Measurements from ENCODE around the gene KAT6B. TPM values are rescaled to one million over a fixed set of nuclear protein-coding genes. Genes with fewer than 3 reads are reported as not detected.
A peak's percentile ranks its signal among the peaks of the same experiment; 100 is the strongest.

Gene KAT6B
- total RNA-seq, 1 experiment from 2014 or later, result 21.8 TPM

GRCh38 chr10:75062506-75063299 lies 236.3 kb downstream of the KAT6B start:
- no TSS peak for BruUV-seq (replicated peaks)
- intact Hi-C loops (cut with micrococcal nuclease; ENCODE audit: unreplicated experiment), result no loop called here
- no peak overlapping the region for H3K4me3 ChIP-seq (ENCODE audit: low read depth, low read length, poor library complexity, severe bottlenecking)
- DNase-seq (ENCODE audit: low spot score), result peak; percentile 14
- CTCF ChIA-PET, result no interaction called here
- no peaks in the 10 kb centered on the region for H3K9me3 ChIP-seq (ENCODE audit: low read depth, low read length, poor library complexity, severe bottlenecking)
- TF ChIP-seq EZH2 (IDR thresholded peaks at IDR 0.05; ENCODE audit: borderline replicate concordance, low read depth, low read length, poor library complexity, severe bottlenecking), result no peak
- no peak overlapping the region for H3K27ac ChIP-seq (ENCODE audit: low read depth, low read length, poor library complexity, severe bottlenecking)
- no peaks in the 10 kb centered on the region for H3K27me3 ChIP-seq (replicated peaks; ENCODE audit: insufficient read depth, low read depth, low read length, poor library complexity)
- no peaks in the 10 kb centered on the region for H3K36me3 ChIP-seq (ENCODE audit: insufficient read depth, low read length, poor library complexity, severe bottlenecking)
- no peaks in the 10 kb centered on the region for H3K4me1 ChIP-seq (ENCODE audit: insufficient read depth, low read length, poor library complexity, severe bottlenecking)
- POLR2A ChIA-PET (ENCODE audit: low non-redundant PET), result no interaction called here

- intact Hi-C loops (cut with micrococcal nuclease; ENCODE audit: unreplicated experiment), result no loop called here
- H3K27ac ChIP-seq (ENCODE audit: low read depth, low read length, poor library complexity, severe bottlenecking), result no peak overlapping the region
- POLR2A ChIA-PET (ENCODE audit: low non-redundant PET), result interaction anchor here (0.6 kb wide), 1 partner anchor 182 kb away, joined by 3 read pairs; no protein-coding TSS in a partner anchor
- H3K36me3 ChIP-seq (ENCODE audit: insufficient read depth, low read length, poor library complexity, severe bottlenecking), result no peaks in the 10 kb centered on the region
- H3K4me3 ChIP-seq (ENCODE audit: low read depth, low read length, poor library complexity, severe bottlenecking), result no peak overlapping the region
- no peak for DNase-seq (ENCODE audit: low spot score)
- no peaks in the 10 kb centered on the region for H3K4me1 ChIP-seq (ENCODE audit: insufficient read depth, low read length, poor library complexity, severe bottlenecking)
- TF ChIP-seq EZH2 (IDR thresholded peaks at IDR 0.05; ENCODE audit: borderline replicate concordance, low read depth, low read length, poor library complexity, severe bottlenecking) (no peak), CTCF (conservative IDR thresholded peaks at IDR 0.05; ENCODE audit: low read depth, low read length) (no peak)
- H3K9me3 ChIP-seq (ENCODE audit: low read depth, low read length, poor library complexity, severe bottlenecking), result no peaks in the 10 kb centered on the region
- CTCF ChIA-PET, result no interaction called here
- H3K27me3 ChIP-seq (replicated peaks; ENCODE audit: insufficient read depth, low read depth, low read length, poor library complexity), result no peaks in the 10 kb centered on the region
- no TSS peak for BruUV-seq (replicated peaks)
Measured at GRCh38 chr10:75063461-75064230, 237.2 kb downstream of the KAT6B start.

- intact Hi-C loops (cut with micrococcal nuclease; ENCODE audit: unreplicated experiment), result no loop called here
- no TSS peak for BruUV-seq (replicated peaks)
- CTCF ChIA-PET, result interaction anchor here (0.6 kb wide), 1 partner anchor 45 kb away, joined by 4 read pairs; no protein-coding TSS in a partner anchor
Measured at GRCh38 chr10:75065076-75065475, 238.7 kb downstream of the KAT6B start.

More at GRCh38 chr10:75065076-75065475, 238.7 kb downstream of the KAT6B start:
- DNase-seq (ENCODE audit: low spot score), result no peak
- Histone ChIP-seq H3K27ac (ENCODE audit: low read depth, low read length, poor library complexity, severe bottlenecking) (no peak overlapping the region), H3K4me3 (ENCODE audit: low read depth, low read length, poor library complexity, severe bottlenecking) (no peak overlapping the region), H3K4me1 (ENCODE audit: insufficient read depth, low read length, poor library complexity, severe bottlenecking) (no peaks in the 10 kb centered on the region), H3K36me3 (ENCODE audit: insufficient read depth, low read length, poor library complexity, severe bottlenecking) (no peaks in the 10 kb centered on the region), H3K9me3 (ENCODE audit: low read depth, low read length, poor library complexity, severe bottlenecking) (no peaks in the 10 kb centered on the region), H3K27me3 (replicated peaks; ENCODE audit: insufficient read depth, low read depth, low read length, poor library complexity) (no peaks in the 10 kb centered on the region)
- POLR2A ChIA-PET (ENCODE audit: low non-redundant PET), result interaction anchor here (0.6 kb wide), 1 partner anchor 10 kb away, joined by 4 read pairs; no protein-coding TSS in a partner anchor
- TF ChIP-seq CTCF (conservative IDR thresholded peaks at IDR 0.05; ENCODE audit: low read depth, low read length), result no peak
- no peak for TF ChIP-seq EZH2 (IDR thresholded peaks at IDR 0.05; ENCODE audit: borderline replicate concordance, low read depth, low read length, poor library complexity, severe bottlenecking)

All from A673 (cell line).